Caco-2 (cell line): ENCODE measurements around the gene LRP5. TPM values are rescaled to one million over a fixed set of nuclear protein-coding genes. Genes with fewer than 3 reads are reported as not detected.

ENCODE experiments used
- BruUV-seq: library from RNA; stranded (reverse); fragments of 400-500 nt; replicated peaks from 2 replicates; lab custom pipeline; 2021; lab: Mats Ljungman, UMichigan
- CTCF ChIA-PET: fragments of 300-600 bp; sonication (Branson Sonifier 250); formaldehyde crosslinking; loops from one replicate; lab custom pipeline; 2022; ENCODE audit warnings: antibody characterized with exemption; lab: Charles Lee
- POLR2A ChIA-PET: fragments of 300-600 bp; sonication (Branson Sonifier 250); formaldehyde crosslinking; loops from one replicate; lab custom pipeline; 2022; ENCODE audit warnings: antibody characterized with exemption; lab: Charles Lee
- DNase-seq, 2 experiments: peaks; one replicate each; pipeline versions ENCODE4 v3.0.0 to v3.0.0-alpha.2; 2020 to 2022
- H3K27me3 ChIP-seq: replicated peaks from 2 replicates; pipeline ENCODE4 v1.6.0; 2011; ENCODE audit warnings: low read length; ENCODE audit not compliant: control insufficient read depth, insufficient read depth
- H3K36me3 ChIP-seq: 2 replicates; pipeline ENCODE4 v1.5.1; 2011; ENCODE audit warnings: low read length; ENCODE audit not compliant: control insufficient read depth, insufficient read depth
- H3K4me1 ChIP-seq: fragments of 250-450 bp; sonication (Bioruptor Pico); 2 replicates; pipeline ENCODE4 v1.5.1; 2020; ENCODE audit warnings: mild to moderate bottlenecking
- H3K4me3 ChIP-seq: 2 replicates; pipeline ENCODE4 v1.5.1; 2011; ENCODE audit warnings: low read depth, mild to moderate bottlenecking, control low read depth, low read length
- H3K9me3 ChIP-seq: fragments of 250-450 bp; sonication (Bioruptor Pico); 2 replicates; pipeline ENCODE4 v1.5.1; 2020; ENCODE audit warnings: mild to moderate bottlenecking, moderate library complexity
- H3K27ac Mint-ChIP-seq: one replicate; pipeline ENCODE4 v1.8.0; 2022; ENCODE audit warnings: mixed read lengths; ENCODE audit not compliant: unreplicated experiment
- H3K27me3 Mint-ChIP-seq: one replicate; pipeline ENCODE4 v1.8.0; 2022; ENCODE audit warnings: mixed read lengths; ENCODE audit not compliant: insufficient read depth, unreplicated experiment
- H3K36me3 Mint-ChIP-seq: one replicate; pipeline ENCODE4 v1.8.0; 2022; ENCODE audit warnings: mild to moderate bottlenecking, mixed read lengths; ENCODE audit not compliant: insufficient read depth, unreplicated experiment
- H3K4me1 Mint-ChIP-seq: one replicate; pipeline ENCODE4 v1.8.0; 2022; ENCODE audit warnings: low read depth, mixed read lengths; ENCODE audit not compliant: unreplicated experiment
- H3K4me3 Mint-ChIP-seq: one replicate; pipeline ENCODE4 v1.8.0; 2022; ENCODE audit warnings: mild to moderate bottlenecking, moderate library complexity, mixed read lengths; ENCODE audit not compliant: unreplicated experiment
- H3K9me3 Mint-ChIP-seq: one replicate; pipeline ENCODE4 v1.8.0; 2022; ENCODE audit warnings: mixed read lengths; ENCODE audit not compliant: unreplicated experiment
- CTCF ChIP-seq, 2 experiments: fragments of 200-600 bp in 1 of 2; IDR thresholded peaks; 1 replicate in 1 of 2; 2 replicates in 1 of 2; pipeline versions ENCODE4 v1.5.1 to v1.8.0; 2011 to 2022; ENCODE audit warnings: antibody characterized with exemption in 1 of 2, control low read depth in 1 of 2, inconsistent platforms in 1 of 2, low read depth in 1 of 2, low read length in 1 of 2, mild to moderate bottlenecking in 1 of 2, moderate library complexity in 1 of 2; ENCODE audit not compliant: insufficient read depth in 1 of 2, severe bottlenecking in 1 of 2, unreplicated experiment in 1 of 2
- intact Hi-C: fragments of 100-400 bp; cut with micrococcal nuclease; formaldehyde crosslinking; loops from one replicate; pipeline ENCODE4 v1.10.0; 2022; ENCODE audit not compliant: unreplicated experiment
- total RNA-seq: library from RNA; stranded (reverse); gene quantifications from 2 replicates; pipeline ENCODE4 v1.2.3, GENCODE V29; 2022

The LRP5 gene
- total RNA-seq, 1 experiment from 2014 or later: 94.3 TPM

GRCh38 chr11:68388595-68389198 lies 76.3 kb downstream of the LRP5 start:
- Histone ChIP-seq H3K4me1 (peaks cover 5% of the 10 kb centered on the region), H3K36me3 (peaks cover 33% of the 10 kb centered on the region), H3K9me3 (no peaks in the 10 kb centered on the region), H3K27me3 (no peaks in the 10 kb centered on the region), H3K4me3 (no peak overlapping the region)
- H3K9me3 Mint-ChIP-seq: no peaks in the 10 kb centered on the region
- POLR2A ChIA-PET: no interaction called here
- no peaks in the 10 kb centered on the region for H3K27me3 Mint-ChIP-seq
- no peak overlapping the region for H3K27ac Mint-ChIP-seq
- no TSS peak for BruUV-seq
- no peak overlapping the region for H3K4me3 Mint-ChIP-seq
- intact Hi-C loops: no loop called here
- DNase-seq: no peak
- H3K36me3 Mint-ChIP-seq: peaks cover 47% of the 10 kb centered on the region
- H3K4me1 Mint-ChIP-seq: peaks cover 6% of the 10 kb centered on the region
- CTCF ChIA-PET: no interaction called here
- TF ChIP-seq CTCF (IDR thresholded peaks at IDR 0.05; ENCODE audit: insufficient read depth in 1 of 2, low read depth in 1 of 2, low read length in 1 of 2, severe bottlenecking in 1 of 2, unreplicated experiment in 1 of 2): no peak

GRCh38 chr11:68390315-68390714 lies 77.9 kb downstream of the LRP5 start:
- Mint-ChIP-seq H3K4me1 (no peaks in the 10 kb centered on the region), H3K4me3 (no peak overlapping the region), H3K27ac (no peak overlapping the region), H3K9me3 (no peaks in the 10 kb centered on the region), H3K27me3 (no peaks in the 10 kb centered on the region), H3K36me3 (peaks cover 44% of the 10 kb centered on the region)
- Histone ChIP-seq H3K4me1 (no peaks in the 10 kb centered on the region), H3K27me3 (no peaks in the 10 kb centered on the region), H3K36me3 (peaks cover 29% of the 10 kb centered on the region), H3K9me3 (no peaks in the 10 kb centered on the region), H3K4me3 (no peak overlapping the region)
- BruUV-seq: no TSS peak
- ChIA-PET CTCF (no interaction called here), POLR2A (interaction anchor here (0.6 kb wide), 1 partner anchor 410 kb away, joined by 3 read pairs; no protein-coding TSS in a partner anchor)
- TF ChIP-seq CTCF (IDR thresholded peaks at IDR 0.05; ENCODE audit: insufficient read depth in 1 of 2, low read depth in 1 of 2, low read length in 1 of 2, severe bottlenecking in 1 of 2, unreplicated experiment in 1 of 2): no peak
- intact Hi-C loops: no loop called here
- DNase-seq: no peak

- no peak for DNase-seq
- no peak overlapping the region for H3K4me3 ChIP-seq
- no peaks in the 10 kb centered on the region for H3K9me3 ChIP-seq
- H3K36me3 ChIP-seq: peaks cover 15% of the 10 kb centered on the region
- intact Hi-C loops: no loop called here
- no peak for TF ChIP-seq CTCF (IDR thresholded peaks at IDR 0.05; ENCODE audit: insufficient read depth in 1 of 2, low read depth in 1 of 2, low read length in 1 of 2, severe bottlenecking in 1 of 2, unreplicated experiment in 1 of 2)
- H3K27me3 ChIP-seq: no peaks in the 10 kb centered on the region
- CTCF ChIA-PET: no interaction called here
- H3K4me3 Mint-ChIP-seq: no peak overlapping the region
- POLR2A ChIA-PET: no interaction called here
- no peak overlapping the region for H3K27ac Mint-ChIP-seq
- no peaks in the 10 kb centered on the region for H3K27me3 Mint-ChIP-seq
- H3K4me1 ChIP-seq: no peaks in the 10 kb centered on the region
- no peaks in the 10 kb centered on the region for H3K9me3 Mint-ChIP-seq
- peaks cover 36% of the 10 kb centered on the region for H3K36me3 Mint-ChIP-seq
- BruUV-seq: no TSS peak
- H3K4me1 Mint-ChIP-seq: no peaks in the 10 kb centered on the region
Observed at GRCh38 chr11:68392822-68393221, 80.4 kb downstream of the LRP5 start.
